GM10248 (cell line): ENCODE data around the gene FOXI1.

ENCODE experiments used
- CTCF ChIA-PET: fragments of 300-600 bp; sonication (Branson Sonifier 250); formaldehyde crosslinking; extraction: SDS; loops from one replicate; lab custom pipeline; 2021; ENCODE audit warnings: antibody characterized with exemption; lab: Yijun Ruan, JAX
- POLR2A ChIA-PET: fragments of 350-650 bp; sonication (Branson Sonifier 250); formaldehyde crosslinking; extraction: SDS; loops from one replicate; lab custom pipeline; 2020; ENCODE audit warnings: antibody characterized with exemption; lab: Yijun Ruan, JAX
- DNase-seq: peaks from one replicate; pipeline ENCODE4 v3.0.0; 2012; ENCODE audit errors: extremely low spot score
- CTCF ChIP-seq: IDR thresholded peaks from 2 replicates; pipeline ENCODE4 v1.5.1; 2012; ENCODE audit warnings: mild to moderate bottlenecking, low read depth; ENCODE audit errors: extremely low read depth, missing control alignments, control extremely low read depth

FOXI1 gene

GRCh38 chr5:170076739-170077138, 29.0 kb upstream of the FOXI1 start:
- POLR2A ChIA-PET, result no interaction called here
- no peak for TF ChIP-seq CTCF
- no peak for DNase-seq
- CTCF ChIA-PET, result interaction anchor here (1.4 kb wide), 1 partner anchor 10 kb away, joined by 4 read pairs; no protein-coding TSS in a partner anchor

GRCh38 chr5:170077526-170077925, 28.2 kb upstream of the FOXI1 start:
- ChIA-PET POLR2A (no interaction called here), CTCF (interaction anchor here (1.3 to 2.6 kb wide), 3 partner anchors 9 to 24 kb away, joined by 4 to 5 read pairs (median 4); no protein-coding TSS in a partner anchor)
- no peak for DNase-seq
- no peak for TF ChIP-seq CTCF

GRCh38 chr5:170078458-170078857, 27.2 kb upstream of the FOXI1 start:
- DNase-seq, result no peak
- ChIA-PET CTCF (interaction anchor here (1.3 to 2.6 kb wide), 2 partner anchors 11 to 23 kb away, joined by 4 to 5 read pairs; no protein-coding TSS in a partner anchor), POLR2A (no interaction called here)
- no peak for TF ChIP-seq CTCF

- ChIA-PET CTCF (interaction anchor here (2.6 kb wide), 1 partner anchor 22 kb away, joined by 5 read pairs; no protein-coding TSS in a partner anchor), POLR2A (no interaction called here)
Observed at GRCh38 chr5:170078931-170079330, 26.8 kb upstream of the FOXI1 start.

GRCh38 chr5:170080217-170080616, 25.5 kb upstream of the FOXI1 start:
- ChIA-PET POLR2A (no interaction called here), CTCF (interaction anchor here (1.2 to 2.6 kb wide), 2 partner anchors 21 to 29 kb away, joined by 3 to 5 read pairs; no protein-coding TSS in a partner anchor)
- TF ChIP-seq CTCF, result no peak
- DNase-seq, result no peak

More at GRCh38 chr5:170078931-170079330, 26.8 kb upstream of the FOXI1 start:
- no peak for TF ChIP-seq CTCF
- no peak for DNase-seq

GRCh38 chr5:170080786-170081445, 24.8 kb upstream of the FOXI1 start:
- ChIA-PET POLR2A (no interaction called here), CTCF (interaction anchor here (1.0 to 1.2 kb wide), 2 partner anchors 30 to 103 kb away, joined by 3 read pairs; no protein-coding TSS in a partner anchor)
- no peak for DNase-seq
- no peak for TF ChIP-seq CTCF
